Superior temporal gyrus (tissue), 1 donor: Measurements from ENCODE around the gene ANKRD28.
"Not testable (repeated sequence)": the region's sequence is repeated elsewhere in the genome, so short reads cannot be mapped to it uniquely, and the experiment has no call there.

ENCODE experiments used
- DNase-seq: peaks from one replicate; pipeline ENCODE4 v3.0.0-alpha.2; 2016; ENCODE audit errors: extremely low spot score

ANKRD28 gene

GRCh38 chr3:15637131-15637951 lies 160.4 kb downstream of the ANKRD28 start:
- no peak for DNase-seq

- DNase-seq: no peak
Measured at GRCh38 chr3:15636028-15636709, 161.6 kb downstream of the ANKRD28 start.

GRCh38 chr3:15635121-15635661 lies 162.6 kb downstream of the ANKRD28 start:
- DNase-seq: peak; percentile 80

GRCh38 chr3:15634671-15635070 lies 163.1 kb downstream of the ANKRD28 start:
- DNase-seq: no peak

- peak; percentile 60 for DNase-seq
Measured at GRCh38 chr3:15633766-15634598, 163.8 kb downstream of the ANKRD28 start.

GRCh38 chr3:15633159-15633558 lies 164.6 kb downstream of the ANKRD28 start:
- DNase-seq: no peak

- no peak for DNase-seq
Measured at GRCh38 chr3:15632212-15632580, 165.6 kb downstream of the ANKRD28 start.

GRCh38 chr3:15631426-15632211 lies 166.2 kb downstream of the ANKRD28 start:
- peak; percentile 55 for DNase-seq

GRCh38 chr3:15630646-15631350 lies 167.0 kb downstream of the ANKRD28 start:
- DNase-seq: peak; percentile 77

- DNase-seq: peak; percentile 98
Measured at GRCh38 chr3:15629860-15630597, 167.8 kb downstream of the ANKRD28 start.

- no peak for DNase-seq
Measured at GRCh38 chr3:15628967-15629366, 168.8 kb downstream of the ANKRD28 start.

- no peak for DNase-seq
Measured at GRCh38 chr3:15623535-15624440, 174.0 kb downstream of the ANKRD28 start.

GRCh38 chr3:15619659-15620464 lies 177.9 kb downstream of the ANKRD28 start:
- DNase-seq: not testable (repeated sequence)
